Uterus (tissue), 2 donors: ENCODE results near the gene IKZF4.

ENCODE experiments used
- CTCF ChIP-seq, 4 experiments: fragments of 200-600 bp in 2 of 4; fragments of 450-650 bp in 2 of 4; sonication (generic) in 2 of 4; IDR thresholded peaks; one replicate each; pipeline ENCODE4 v1.5.1; 2016 to 2019; ENCODE audit warnings: antibody characterized with exemption in 4 of 4, mild to moderate bottlenecking in 2 of 4, moderate library complexity in 1 of 4
- POLR2A ChIP-seq, 2 donors: fragments of 450-650 bp; IDR thresholded peaks; one replicate each; pipeline ENCODE4 v1.6.1; 2016; ENCODE audit warnings: antibody characterized with exemption in 2 of 2, mild to moderate bottlenecking in 1 of 2, moderate library complexity in 1 of 2

GRCh38 chr12:56078427-56078826 is 57.6 kb downstream of the IKZF4 start:
- TF ChIP-seq CTCF (IDR thresholded peaks at IDR 0.05) (no peak), POLR2A (IDR thresholded peaks at IDR 0.05) (no peak)
